Activated B cell treated with CpG ODN at 0.5 μM for 24 hours (primary cell): ENCODE data around the gene GOLGA8S. TPM values are rescaled to one million over a fixed set of nuclear protein-coding genes. Genes with fewer than 3 reads are reported as not detected.
"Not testable (repeated sequence)": the region's sequence is repeated elsewhere in the genome, so short reads cannot be mapped to it uniquely, and the experiment has no call there.

ENCODE experiments used
- ATAC-seq: fragments of 200-7000 bp; cut with Tn5 transposase; one replicate; pipeline ENCODE4 v1.10.0; 2021; ENCODE audit warnings: low read depth, mild to moderate bottlenecking, moderate library complexity
- CTCF ChIA-PET: fragments of 350-600 bp; sonication (Branson Sonifier 250); formaldehyde crosslinking; loops from one replicate; lab custom pipeline; 2021; ENCODE audit warnings: antibody characterized with exemption; lab: Charles Lee
- POLR2A ChIA-PET: fragments of 350-600 bp; sonication (Branson Sonifier 250); formaldehyde crosslinking; loops from one replicate; lab custom pipeline; 2021; ENCODE audit warnings: antibody characterized with exemption; lab: Charles Lee
- DNase-seq: peaks from one replicate; pipeline ENCODE4 v3.0.0; 2022
- H3K27ac Mint-ChIP-seq: one replicate; pipeline ENCODE4 v1.8.0; 2020; ENCODE audit warnings: mixed read lengths
- H3K27me3 Mint-ChIP-seq: one replicate; pipeline ENCODE4 v1.8.0; 2021; ENCODE audit warnings: mixed read lengths
- H3K36me3 Mint-ChIP-seq: one replicate; pipeline ENCODE4 v1.8.0; 2021; ENCODE audit warnings: low read depth, mixed read lengths
- H3K4me1 Mint-ChIP-seq: one replicate; pipeline ENCODE4 v1.8.0; 2021; ENCODE audit warnings: mixed read lengths
- H3K4me3 Mint-ChIP-seq: one replicate; pipeline ENCODE4 v1.8.0; 2020; ENCODE audit warnings: mild to moderate bottlenecking, mixed read lengths
- H3K9me3 Mint-ChIP-seq: one replicate; pipeline ENCODE4 v1.8.0; 2020; ENCODE audit warnings: mixed read lengths
- CTCF ChIP-seq: fragments of 200-600 bp; IDR thresholded peaks from one replicate; pipeline ENCODE4 v1.8.0; 2022; ENCODE audit warnings: antibody characterized with exemption, mild to moderate bottlenecking
- intact Hi-C: fragments of 100-400 bp; cut with micrococcal nuclease; formaldehyde crosslinking; loops from one replicate; pipeline ENCODE4 v1.15.1; 2024
- total RNA-seq: library from RNA; stranded (reverse); gene quantifications from 2 replicates; pipeline ENCODE4 v1.2.3, GENCODE V29; 2022

Gene GOLGA8S
- total RNA-seq, 1 donor from 2014 or later: 0.09 TPM

GRCh38 chr15:23401627-23402026 lies 47.1 kb downstream of the GOLGA8S start:
- no peak overlapping the region for H3K4me3 Mint-ChIP-seq
- TF ChIP-seq CTCF: no peak
- CTCF ChIA-PET: no interaction called here

GRCh38 chr15:23402140-23402539 lies 47.6 kb downstream of the GOLGA8S start:
- intact Hi-C loops: no loop called here
- no peak for TF ChIP-seq CTCF
- Mint-ChIP-seq H3K9me3 (no peaks in the 10 kb centered on the region), H3K4me1 (no peaks in the 10 kb centered on the region), H3K36me3 (no peaks in the 10 kb centered on the region), H3K27me3 (no peaks in the 10 kb centered on the region), H3K27ac (no peak overlapping the region), H3K4me3 (no peak overlapping the region)
- ChIA-PET POLR2A (no interaction called here), CTCF (no interaction called here)
- ATAC-seq (no peak), DNase-seq (no peak)

More at GRCh38 chr15:23401627-23402026, 47.1 kb downstream of the GOLGA8S start:
- intact Hi-C loops: no loop called here
- no peak for ATAC-seq
- no peak overlapping the region for H3K27ac Mint-ChIP-seq
- H3K9me3 Mint-ChIP-seq: no peaks in the 10 kb centered on the region
- no peaks in the 10 kb centered on the region for H3K36me3 Mint-ChIP-seq
- DNase-seq: no peak
- H3K27me3 Mint-ChIP-seq: no peaks in the 10 kb centered on the region
- H3K4me1 Mint-ChIP-seq: no peaks in the 10 kb centered on the region
- POLR2A ChIA-PET: no interaction called here

- ATAC-seq: no peak
- Mint-ChIP-seq H3K4me1 (no peaks in the 10 kb centered on the region), H3K27ac (no peak overlapping the region), H3K27me3 (no peaks in the 10 kb centered on the region), H3K4me3 (no peak overlapping the region), H3K9me3 (no peaks in the 10 kb centered on the region), H3K36me3 (no peaks in the 10 kb centered on the region)
- POLR2A ChIA-PET: no interaction called here
- TF ChIP-seq CTCF: no peak
- no peak for DNase-seq
- intact Hi-C loops: no loop called here
- CTCF ChIA-PET: no interaction called here
These were observed 48.0 kb downstream of the GOLGA8S start for GRCh38 chr15:23402544-23402943.

- intact Hi-C loops: no loop called here
- POLR2A ChIA-PET: no interaction called here
- no peak for TF ChIP-seq CTCF
- Mint-ChIP-seq H3K4me1 (no peaks in the 10 kb centered on the region), H3K9me3 (no peaks in the 10 kb centered on the region), H3K27me3 (no peaks in the 10 kb centered on the region), H3K36me3 (no peaks in the 10 kb centered on the region), H3K27ac (no peak overlapping the region), H3K4me3 (no peak overlapping the region)
- no peak for DNase-seq
- no peak for ATAC-seq
- CTCF ChIA-PET: no interaction called here
These were observed 49.0 kb downstream of the GOLGA8S start for GRCh38 chr15:23403550-23403949.

- Mint-ChIP-seq H3K36me3 (no peaks in the 10 kb centered on the region), H3K27ac (no peak overlapping the region), H3K4me3 (no peak overlapping the region), H3K9me3 (peaks cover 3% of the 10 kb centered on the region), H3K4me1 (no peaks in the 10 kb centered on the region), H3K27me3 (no peaks in the 10 kb centered on the region)
- POLR2A ChIA-PET: no interaction called here
- DNase-seq (no peak), ATAC-seq (no peak)
- no peak for TF ChIP-seq CTCF
- intact Hi-C loops: no loop called here
- CTCF ChIA-PET: no interaction called here
These were observed 57.3 kb downstream of the GOLGA8S start for GRCh38 chr15:23411841-23412240.

GRCh38 chr15:23412881-23413600 lies 58.5 kb downstream of the GOLGA8S start:
- intact Hi-C loops, H3K27me3 Mint-ChIP-seq, DNase-seq, H3K9me3 Mint-ChIP-seq, H3K27ac Mint-ChIP-seq, H3K4me1 Mint-ChIP-seq, H3K36me3 Mint-ChIP-seq, POLR2A ChIA-PET, ATAC-seq, H3K4me3 Mint-ChIP-seq, CTCF ChIA-PET: not testable (repeated sequence)
